Suprapubic skin (tissue), 4 donors: ENCODE data around the gene IL13RA1.

Experiments
- EP300 ChIP-seq: sonication (generic); formaldehyde crosslinking; IDR thresholded peaks from one replicate; pipeline ENCODE4 v1.6.1; 2017; ENCODE audit warnings: antibody characterized with exemption
- POLR2A ChIP-seq, 2 donors: fragments of 450-650 bp; IDR thresholded peaks; one replicate each; pipeline ENCODE4 v1.6.1; 2017; ENCODE audit warnings: antibody characterized with exemption in 2 of 2, mild to moderate bottlenecking in 2 of 2, moderate library complexity in 2 of 2
- POLR2AphosphoS5 ChIP-seq, 3 donors: sonication (generic); formaldehyde crosslinking; IDR thresholded peaks; one replicate each; pipeline ENCODE4 v1.6.1; 2017; ENCODE audit warnings: antibody characterized with exemption in 3 of 3
- TF ChIP-seq, protein P1 (sequence below), 2 donors: fragments of 200-600 bp in 1 of 2; fragments of 450-650 bp in 1 of 2; sonication (generic) in 1 of 2; IDR thresholded peaks; one replicate each; pipeline ENCODE4 v1.5.1; 2016 to 2019; ENCODE audit warnings: antibody characterized with exemption in 2 of 2, mild to moderate bottlenecking in 1 of 2, moderate library complexity in 1 of 2

DNA sequence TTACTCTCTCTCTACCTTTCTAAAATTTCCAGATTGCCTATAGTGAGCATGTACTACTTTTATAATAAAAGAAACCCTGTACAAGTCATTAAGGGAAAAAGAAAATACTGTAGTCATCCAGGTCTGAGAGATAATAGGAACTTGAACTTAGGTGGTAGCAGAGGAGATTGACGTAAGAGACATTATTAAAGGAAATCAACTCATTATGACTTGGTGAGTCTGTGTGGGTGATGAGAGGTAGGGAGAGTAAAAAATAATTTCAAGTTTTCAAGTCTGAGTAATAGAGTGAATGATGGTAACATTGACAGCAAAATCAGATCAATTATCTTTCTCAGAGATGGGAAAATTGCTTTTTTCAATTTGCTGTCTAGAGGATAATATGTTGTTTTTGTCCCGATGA is 52.2 kb downstream of the IL13RA1 start:
- TF ChIP-seq, protein P1, sequence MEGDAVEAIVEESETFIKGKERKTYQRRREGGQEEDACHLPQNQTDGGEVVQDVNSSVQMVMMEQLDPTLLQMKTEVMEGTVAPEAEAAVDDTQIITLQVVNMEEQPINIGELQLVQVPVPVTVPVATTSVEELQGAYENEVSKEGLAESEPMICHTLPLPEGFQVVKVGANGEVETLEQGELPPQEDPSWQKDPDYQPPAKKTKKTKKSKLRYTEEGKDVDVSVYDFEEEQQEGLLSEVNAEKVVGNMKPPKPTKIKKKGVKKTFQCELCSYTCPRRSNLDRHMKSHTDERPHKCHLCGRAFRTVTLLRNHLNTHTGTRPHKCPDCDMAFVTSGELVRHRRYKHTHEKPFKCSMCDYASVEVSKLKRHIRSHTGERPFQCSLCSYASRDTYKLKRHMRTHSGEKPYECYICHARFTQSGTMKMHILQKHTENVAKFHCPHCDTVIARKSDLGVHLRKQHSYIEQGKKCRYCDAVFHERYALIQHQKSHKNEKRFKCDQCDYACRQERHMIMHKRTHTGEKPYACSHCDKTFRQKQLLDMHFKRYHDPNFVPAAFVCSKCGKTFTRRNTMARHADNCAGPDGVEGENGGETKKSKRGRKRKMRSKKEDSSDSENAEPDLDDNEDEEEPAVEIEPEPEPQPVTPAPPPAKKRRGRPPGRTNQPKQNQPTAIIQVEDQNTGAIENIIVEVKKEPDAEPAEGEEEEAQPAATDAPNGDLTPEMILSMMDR (IDR thresholded peaks at IDR 0.05), result no peak
- TF ChIP-seq POLR2A (IDR thresholded peaks at IDR 0.05) (no peak), EP300 (no peak), POLR2AphosphoS5 (IDR thresholded peaks at IDR 0.05) (no peak)
